NCI-H774 (cell line): ENCODE results near the gene SPOPL.
"Not testable (repeated sequence)": the region's sequence is repeated elsewhere in the genome, so short reads cannot be mapped to it uniquely, and the experiment has no call there.

Experiments used
- DNase-seq: peaks from one replicate; lab custom pipeline; 2025; lab: John Stamatoyannopoulos, UW

Gene SPOPL

GRCh38 chr2:138501425-138502254 is at the start of gene SPOPL:
Gene SPOPL (plus strand): TSS chr2:138501770. CDS start chr2:138550217, 48,447 bp downstream.
- DNase-seq: peak; percentile 83

GRCh38 chr2:138452324-138452723 is 49.2 kb upstream of the SPOPL start:
- DNase-seq: no peak

- DNase-seq: no peak
Observed at GRCh38 chr2:138453815-138454214, 47.8 kb upstream of the SPOPL start.

GRCh38 chr2:138454761-138455160 is 46.8 kb upstream of the SPOPL start:
- no peak for DNase-seq

- DNase-seq: no peak
Observed at GRCh38 chr2:138455275-138455674, 46.3 kb upstream of the SPOPL start.

GRCh38 chr2:138455691-138456090 is 45.9 kb upstream of the SPOPL start:
- no peak for DNase-seq

- not testable (repeated sequence) for DNase-seq
Observed at GRCh38 chr2:138462689-138463088, 38.9 kb upstream of the SPOPL start.

- DNase-seq: no peak
Observed at GRCh38 chr2:138468617-138469016, 33.0 kb upstream of the SPOPL start.

- DNase-seq: no peak
Observed at GRCh38 chr2:138469411-138469810, 32.2 kb upstream of the SPOPL start.

GRCh38 chr2:138470941-138471340 is 30.6 kb upstream of the SPOPL start:
- no peak for DNase-seq

GRCh38 chr2:138474100-138474825 is 27.3 kb upstream of the SPOPL start:
- no peak for DNase-seq

- no peak for DNase-seq
Observed at GRCh38 chr2:138475277-138475776, 26.2 kb upstream of the SPOPL start.

- DNase-seq: no peak
Observed at GRCh38 chr2:138476186-138476585, 25.4 kb upstream of the SPOPL start.

- DNase-seq: no peak
Observed at GRCh38 chr2:138476940-138477339, 24.6 kb upstream of the SPOPL start.

- not testable (repeated sequence) for DNase-seq
Observed at GRCh38 chr2:138482796-138483195, 18.8 kb upstream of the SPOPL start.

- DNase-seq: no peak
Observed at GRCh38 chr2:138485019-138485418, 16.6 kb upstream of the SPOPL start.

GRCh38 chr2:138486363-138487198 is 15.0 kb upstream of the SPOPL start:
- DNase-seq: no peak

GRCh38 chr2:138490673-138491494 is 10.7 kb upstream of the SPOPL start:
- DNase-seq: no peak

GRCh38 chr2:138491495-138491862 is 10.1 kb upstream of the SPOPL start:
- no peak for DNase-seq

GRCh38 chr2:138492160-138492559 is 9.4 kb upstream of the SPOPL start:
- no peak for DNase-seq

- no peak for DNase-seq
Observed at GRCh38 chr2:138493334-138493733, 8.2 kb upstream of the SPOPL start.
